HG02840 (cell line): Measurements from ENCODE around the gene PIGS.
A peak's percentile ranks its signal among the peaks of the same experiment; 100 is the strongest.
"Not testable (repeated sequence)": the region's sequence is repeated elsewhere in the genome, so short reads cannot be mapped to it uniquely, and the experiment has no call there.

ENCODE experiments used
- ATAC-seq: cut with Tn5 transposase; IDR thresholded peaks from one replicate; pipeline ENCODE4 v1.9.1; 2021; ENCODE audit warnings: mild to moderate bottlenecking, moderate library complexity, moderate number of reproducible peaks; ENCODE audit not compliant: unreplicated experiment, low FRiP score

PIGS gene

GRCh38 chr17:28571361-28572122 is at the start of gene PIGS:
PIGS (minus strand) TSS chr17:28571524; CDS start chr17:28571496, 28 bp downstream.
- ATAC-seq = peak; percentile 78

GRCh38 chr17:28620010-28620409 is 48.7 kb upstream of the PIGS start:
- no peak for ATAC-seq

- no peak for ATAC-seq
Measured at GRCh38 chr17:28618464-28618863, 47.1 kb upstream of the PIGS start.

GRCh38 chr17:28616281-28616680 is 45.0 kb upstream of the PIGS start:
- no peak for ATAC-seq

GRCh38 chr17:28615260-28615940 is 44.1 kb upstream of the PIGS start:
- no peak for ATAC-seq

GRCh38 chr17:28613931-28614381 is 42.6 kb upstream of the PIGS start, which contains the start of gene RSKR:
RSKR (minus strand) TSS chr17:28614185; CDS start chr17:28614161, 24 bp downstream.
- ATAC-seq = no peak

DNA sequence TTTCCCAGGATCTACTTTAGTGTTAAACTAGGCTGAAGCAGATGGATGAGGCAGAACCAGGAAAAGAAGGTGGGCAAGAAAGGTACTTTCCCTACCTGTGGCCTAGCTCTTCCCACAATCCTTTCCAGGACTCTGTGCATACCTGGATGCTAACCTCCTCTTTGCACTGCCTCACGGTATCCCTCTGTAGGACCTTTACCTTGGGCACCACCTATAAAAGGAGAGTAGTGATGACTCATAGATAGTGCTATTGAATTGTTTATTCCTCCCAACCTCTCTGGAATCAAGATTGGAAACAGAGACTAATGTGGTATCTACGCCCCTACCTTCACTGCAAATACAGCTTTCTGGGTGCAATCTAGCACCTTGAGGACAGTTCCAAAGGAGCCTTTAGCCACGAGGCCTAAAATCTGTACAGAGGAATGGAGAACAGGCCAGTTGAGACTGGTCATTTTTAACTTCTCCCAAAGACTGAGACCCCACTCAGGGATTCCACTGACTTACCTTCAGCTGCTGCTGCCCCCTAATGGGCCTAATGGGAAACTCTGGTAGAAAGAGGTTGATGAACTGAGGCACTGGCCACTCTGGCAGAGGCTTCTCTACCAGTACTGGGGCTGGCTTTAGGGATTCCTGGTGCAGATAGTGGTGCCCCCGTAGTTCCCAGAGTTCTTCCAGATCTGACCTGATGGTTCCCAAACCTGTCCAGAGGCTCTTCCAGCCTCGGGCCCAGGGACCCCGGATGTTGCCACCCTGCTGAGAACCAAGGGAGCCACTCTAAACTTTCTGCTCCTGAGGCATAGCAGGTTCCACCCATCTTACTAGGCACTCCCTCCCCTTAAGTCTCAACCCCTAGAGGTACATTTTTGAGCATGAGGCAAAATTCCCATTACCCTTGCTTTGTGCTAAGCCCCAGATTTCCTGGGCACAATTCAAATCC is 41.9 kb upstream of the PIGS start:
- no peak for ATAC-seq

DNA sequence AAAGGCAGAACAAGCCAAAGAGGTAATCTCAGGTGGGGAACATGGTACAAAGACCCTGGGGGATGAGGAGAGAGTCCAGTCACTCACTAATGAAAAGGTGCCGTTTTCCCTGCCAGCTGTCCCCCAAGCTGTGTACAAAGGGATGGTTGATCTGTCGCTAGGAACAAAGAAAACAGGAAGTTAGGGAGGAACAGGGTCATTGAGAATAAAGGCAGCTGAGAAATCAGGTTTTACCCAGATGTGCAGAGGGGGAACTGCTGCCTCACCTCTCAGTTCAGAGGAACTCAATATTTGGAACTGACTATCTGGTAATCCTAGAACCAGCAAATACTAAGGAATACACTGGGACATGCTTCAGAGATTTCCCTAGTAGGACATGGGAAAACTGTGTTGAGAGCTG is 41.2 kb upstream of the PIGS start:
- ATAC-seq = no peak

DNA sequence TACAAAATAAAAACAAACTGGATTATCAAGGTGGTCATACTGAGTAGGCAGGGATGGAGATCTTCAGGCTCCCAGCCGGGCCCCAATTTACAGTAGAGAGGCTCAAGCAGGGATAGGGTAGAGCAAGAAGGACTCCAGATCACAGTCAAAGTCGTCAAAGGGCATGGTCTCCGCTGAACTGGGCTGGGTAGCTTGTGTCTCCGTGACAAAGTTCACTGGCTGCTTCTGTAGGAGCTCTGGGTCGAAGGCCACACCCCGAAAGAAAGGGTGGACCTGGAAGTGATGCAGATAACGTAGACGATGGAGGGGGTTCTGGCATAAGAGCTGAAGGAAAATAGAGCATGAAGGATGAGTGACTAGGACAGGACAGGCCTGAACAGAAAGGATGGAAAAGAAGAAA is 39.1 kb upstream of the PIGS start:
- no peak for ATAC-seq

GRCh38 chr17:28604031-28604430 is 32.7 kb upstream of the PIGS start:
- ATAC-seq = not testable (repeated sequence)

DNA sequence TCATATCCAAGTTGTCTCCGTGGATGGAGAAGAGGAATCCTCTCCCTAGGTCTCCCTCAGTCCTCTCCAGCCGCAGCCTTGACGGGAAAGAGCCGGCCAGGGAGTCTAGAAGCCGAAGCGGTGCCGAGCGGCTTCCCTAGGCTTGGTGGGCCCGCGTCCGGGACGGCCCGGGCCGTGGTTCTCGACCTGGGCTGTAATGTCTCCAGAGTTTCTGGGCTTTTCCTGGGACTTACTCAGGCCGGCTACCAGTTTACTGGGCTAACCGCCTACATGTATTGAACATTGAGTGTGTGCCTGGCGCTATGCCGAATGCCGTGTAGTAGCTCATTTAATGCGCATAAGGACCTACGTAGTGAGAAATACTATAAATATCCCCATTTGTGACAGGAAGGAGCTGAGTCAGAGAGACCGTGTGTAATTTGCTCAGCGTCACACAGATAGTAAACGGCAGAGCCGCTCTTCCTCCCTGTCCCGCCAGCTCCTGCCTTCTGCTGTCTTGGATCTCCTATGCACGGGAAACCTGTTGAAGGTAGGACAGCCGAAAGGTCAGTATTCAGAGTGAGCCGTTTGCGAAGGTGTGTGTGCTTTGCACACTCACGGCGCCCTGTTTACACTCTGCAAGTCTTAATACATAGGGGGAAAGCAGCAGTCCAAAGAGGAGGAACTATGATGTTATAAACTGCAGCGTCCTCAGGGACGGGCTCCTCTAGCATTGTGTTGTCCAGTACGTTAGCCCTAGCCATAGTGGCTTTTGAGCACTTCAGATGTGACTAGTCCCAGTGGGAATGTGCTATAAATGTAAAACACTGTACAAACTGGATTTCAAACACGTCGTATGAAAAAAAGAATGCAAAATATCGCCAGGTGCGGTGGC is 28.2 kb upstream of the PIGS start:
- ATAC-seq = peak; percentile 39

- peak; percentile 71 for ATAC-seq
Measured at GRCh38 chr17:28598799-28599310, 27.5 kb upstream of the PIGS start, which contains the start of gene SPAG5. SPAG5 (minus strand) TSS chr17:28599025; CDS start chr17:28598946, 79 bp downstream.

- no peak for ATAC-seq
Measured at GRCh38 chr17:28598389-28598788, 27.1 kb upstream of the PIGS start.

DNA sequence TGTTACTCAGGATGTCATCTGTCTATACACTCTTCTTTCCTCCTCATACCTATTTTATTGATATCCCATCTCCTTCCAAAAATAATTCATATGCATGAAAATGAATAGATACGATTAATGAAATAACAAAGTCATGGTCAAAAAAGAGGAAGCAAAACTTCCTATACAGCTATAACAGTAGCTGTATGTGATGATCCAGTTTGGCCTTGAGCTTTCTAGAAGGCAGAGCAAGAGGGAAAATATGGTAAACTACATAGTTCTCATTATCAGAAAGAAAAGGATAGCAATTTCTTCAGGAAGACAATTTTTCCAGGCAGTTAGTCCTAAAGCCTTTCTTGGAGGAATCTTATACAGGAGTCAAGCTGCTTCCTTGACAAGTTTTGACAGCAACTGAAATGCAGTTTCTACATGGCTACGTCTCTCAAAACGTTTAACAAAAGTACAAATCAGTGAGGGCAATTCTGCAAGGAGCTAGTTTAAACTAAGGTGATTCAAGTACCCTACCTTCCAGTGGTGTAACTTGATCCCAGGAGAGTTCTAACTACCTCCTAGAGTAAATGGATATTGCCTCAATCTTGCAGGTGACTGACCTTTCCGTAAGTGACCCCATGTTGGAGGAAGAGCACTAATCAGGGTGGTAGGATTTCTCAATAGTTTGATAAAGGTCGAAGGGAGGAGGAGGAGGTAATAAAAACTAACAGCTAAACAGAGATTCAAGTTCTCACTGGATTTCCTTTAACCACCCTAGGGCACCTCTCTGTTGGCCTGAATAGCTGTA is 26.5 kb upstream of the PIGS start:
- no peak for ATAC-seq

DNA sequence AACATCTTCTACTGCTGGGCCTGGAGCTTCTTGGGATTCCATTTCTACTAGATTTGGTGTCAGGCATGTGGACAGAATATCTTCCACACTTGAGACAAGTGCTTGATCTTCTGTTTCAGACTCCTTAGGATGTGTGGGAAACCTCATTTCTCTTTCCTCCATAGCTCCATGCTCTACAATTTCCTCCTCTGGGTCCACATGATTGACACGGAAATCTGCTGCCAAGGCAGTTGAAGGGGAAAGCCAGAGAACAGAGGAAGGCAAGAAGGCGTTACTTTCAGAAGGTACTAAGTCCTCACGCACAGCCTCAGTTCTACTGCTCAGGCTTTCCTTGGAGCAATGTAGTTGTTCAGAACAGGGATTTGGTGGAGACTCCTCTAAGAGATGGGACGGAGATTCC is 20.9 kb upstream of the PIGS start:
- no peak for ATAC-seq

GRCh38 chr17:28585851-28586250 is 14.5 kb upstream of the PIGS start:
- no peak for ATAC-seq

DNA sequence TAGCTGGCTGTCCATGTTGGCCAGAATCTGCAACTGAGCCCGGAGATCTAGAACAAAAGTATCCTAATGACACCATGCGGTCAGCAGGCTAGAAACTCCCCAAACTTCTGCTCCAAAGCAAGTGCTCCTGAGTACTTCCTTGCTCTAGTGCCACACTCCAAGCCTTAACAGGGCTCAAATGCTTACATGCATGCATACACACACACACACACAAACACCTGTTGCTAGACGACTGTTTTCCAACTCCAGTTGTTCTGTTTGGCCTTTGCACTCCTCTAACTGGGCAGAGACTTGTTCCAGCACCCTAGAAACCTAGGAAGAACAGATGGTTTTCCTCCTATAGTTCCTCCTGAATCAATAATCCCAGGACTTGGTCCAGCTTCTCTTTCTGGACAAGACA is 13.1 kb upstream of the PIGS start:
- no peak for ATAC-seq

DNA sequence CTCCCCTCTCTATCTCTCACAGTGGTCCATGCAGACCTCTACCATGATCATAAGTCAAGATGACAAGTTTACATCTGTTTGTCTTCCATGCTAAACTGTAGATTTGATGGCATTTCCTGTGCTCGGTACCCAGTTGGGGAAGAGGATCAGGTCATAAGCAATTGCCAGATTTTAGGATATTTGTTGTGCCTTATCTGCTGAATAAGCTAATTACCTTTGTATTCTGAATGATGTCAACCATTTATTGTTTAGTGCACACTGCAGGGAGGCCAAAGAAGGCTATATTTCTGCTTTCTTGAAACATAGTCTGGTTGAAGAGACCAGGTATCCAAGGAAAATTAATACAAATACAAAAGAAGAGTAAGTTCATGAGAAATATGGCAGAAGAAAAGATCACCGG is 11.2 kb upstream of the PIGS start:
- ATAC-seq = no peak

- no peak for ATAC-seq
Measured at GRCh38 chr17:28580959-28581358, 9.6 kb upstream of the PIGS start.
